Loucy (cell line): Measurements from ENCODE around the gene CDK11B.

ENCODE experiments used
- EZH2phosphoT487 ChIP-seq: fragments of 200-600 bp; IDR thresholded peaks from 2 replicates; pipeline ENCODE4 v1.6.1; 2018; ENCODE audit warnings: antibody characterized with exemption, mild to moderate bottlenecking, moderate library complexity, borderline replicate concordance
- TF ChIP-seq, protein P1 (sequence below): fragments of 200-600 bp; sonication (generic); conservative IDR thresholded peaks from 2 replicates; pipeline ENCODE4 v1.5.1; 2014; ENCODE audit warnings: mild to moderate bottlenecking, antibody characterized with exemption, low read length

GRCh38 chr1:1617925-1618324 is 40.9 kb downstream of the CDK11B start:
- TF ChIP-seq, protein P1, sequence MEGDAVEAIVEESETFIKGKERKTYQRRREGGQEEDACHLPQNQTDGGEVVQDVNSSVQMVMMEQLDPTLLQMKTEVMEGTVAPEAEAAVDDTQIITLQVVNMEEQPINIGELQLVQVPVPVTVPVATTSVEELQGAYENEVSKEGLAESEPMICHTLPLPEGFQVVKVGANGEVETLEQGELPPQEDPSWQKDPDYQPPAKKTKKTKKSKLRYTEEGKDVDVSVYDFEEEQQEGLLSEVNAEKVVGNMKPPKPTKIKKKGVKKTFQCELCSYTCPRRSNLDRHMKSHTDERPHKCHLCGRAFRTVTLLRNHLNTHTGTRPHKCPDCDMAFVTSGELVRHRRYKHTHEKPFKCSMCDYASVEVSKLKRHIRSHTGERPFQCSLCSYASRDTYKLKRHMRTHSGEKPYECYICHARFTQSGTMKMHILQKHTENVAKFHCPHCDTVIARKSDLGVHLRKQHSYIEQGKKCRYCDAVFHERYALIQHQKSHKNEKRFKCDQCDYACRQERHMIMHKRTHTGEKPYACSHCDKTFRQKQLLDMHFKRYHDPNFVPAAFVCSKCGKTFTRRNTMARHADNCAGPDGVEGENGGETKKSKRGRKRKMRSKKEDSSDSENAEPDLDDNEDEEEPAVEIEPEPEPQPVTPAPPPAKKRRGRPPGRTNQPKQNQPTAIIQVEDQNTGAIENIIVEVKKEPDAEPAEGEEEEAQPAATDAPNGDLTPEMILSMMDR, result no peak
- TF ChIP-seq EZH2phosphoT487, result no peak
